ENCODE data around the gene WFDC1. TPM values are rescaled to one million over a fixed set of nuclear protein-coding genes. Genes with fewer than 3 reads are reported as not detected.

WFDC1 gene
- total RNA-seq, 4 donors from 2014 or later = 0.77 to 13.3 (median 5.7) TPM

DNA sequence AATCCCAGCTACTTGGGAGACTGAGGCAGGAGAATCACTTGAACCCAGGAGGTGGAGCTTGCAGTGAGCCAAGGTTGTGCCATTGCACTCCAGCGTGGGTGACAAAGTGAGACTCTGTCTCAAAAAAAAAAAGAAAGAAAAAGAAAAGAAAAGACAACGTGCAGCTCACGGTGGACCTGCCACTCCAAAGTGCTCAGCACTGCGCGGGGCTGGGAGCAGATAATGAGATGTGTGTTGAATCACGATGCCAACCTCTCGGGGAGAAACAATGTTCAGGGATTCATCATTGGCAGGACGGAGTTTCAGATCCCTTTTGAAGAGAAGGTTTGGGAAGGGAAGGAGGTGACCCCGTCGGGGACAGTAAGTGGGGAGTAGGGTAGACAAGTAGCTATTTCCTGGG, 19.2 kb downstream of the WFDC1 start:
- no peak for DNase-seq
- H3K36me3 ChIP-seq = no peaks in the 10 kb centered on the region
- intact Hi-C loops (cut with DNase I; ENCODE audit: low total_unique reads) = no loop called here
- H3K9me3 ChIP-seq = no peaks in the 10 kb centered on the region
- no peaks in the 10 kb centered on the region for H3K27me3 ChIP-seq
- H3K4me1 ChIP-seq = no peaks in the 10 kb centered on the region
- H3K27ac ChIP-seq = no peak overlapping the region
- TF ChIP-seq, protein P1, sequence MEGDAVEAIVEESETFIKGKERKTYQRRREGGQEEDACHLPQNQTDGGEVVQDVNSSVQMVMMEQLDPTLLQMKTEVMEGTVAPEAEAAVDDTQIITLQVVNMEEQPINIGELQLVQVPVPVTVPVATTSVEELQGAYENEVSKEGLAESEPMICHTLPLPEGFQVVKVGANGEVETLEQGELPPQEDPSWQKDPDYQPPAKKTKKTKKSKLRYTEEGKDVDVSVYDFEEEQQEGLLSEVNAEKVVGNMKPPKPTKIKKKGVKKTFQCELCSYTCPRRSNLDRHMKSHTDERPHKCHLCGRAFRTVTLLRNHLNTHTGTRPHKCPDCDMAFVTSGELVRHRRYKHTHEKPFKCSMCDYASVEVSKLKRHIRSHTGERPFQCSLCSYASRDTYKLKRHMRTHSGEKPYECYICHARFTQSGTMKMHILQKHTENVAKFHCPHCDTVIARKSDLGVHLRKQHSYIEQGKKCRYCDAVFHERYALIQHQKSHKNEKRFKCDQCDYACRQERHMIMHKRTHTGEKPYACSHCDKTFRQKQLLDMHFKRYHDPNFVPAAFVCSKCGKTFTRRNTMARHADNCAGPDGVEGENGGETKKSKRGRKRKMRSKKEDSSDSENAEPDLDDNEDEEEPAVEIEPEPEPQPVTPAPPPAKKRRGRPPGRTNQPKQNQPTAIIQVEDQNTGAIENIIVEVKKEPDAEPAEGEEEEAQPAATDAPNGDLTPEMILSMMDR (IDR thresholded peaks at IDR 0.05) = no peak
- TF ChIP-seq POLR2A (IDR thresholded peaks at IDR 0.05) = no peak
- no peak overlapping the region for H3K4me3 ChIP-seq

- H3K27me3 ChIP-seq = no peaks in the 10 kb centered on the region
- H3K4me1 ChIP-seq = no peaks in the 10 kb centered on the region
- H3K9me3 ChIP-seq = no peaks in the 10 kb centered on the region
- intact Hi-C loops (cut with DNase I; ENCODE audit: low total_unique reads) = no loop called here
- no peak overlapping the region for H3K4me3 ChIP-seq
- H3K36me3 ChIP-seq = no peaks in the 10 kb centered on the region
- no peak for DNase-seq
- TF ChIP-seq POLR2A (IDR thresholded peaks at IDR 0.05) = no peak
- TF ChIP-seq, protein P1 (IDR thresholded peaks at IDR 0.05) = no peak
- no peak overlapping the region for H3K27ac ChIP-seq
Observed at GRCh38 chr16:84314373-84314772, 19.7 kb downstream of the WFDC1 start.

- no peaks in the 10 kb centered on the region for H3K9me3 ChIP-seq
- no peaks in the 10 kb centered on the region for H3K4me1 ChIP-seq
- H3K4me3 ChIP-seq = no peak overlapping the region
- DNase-seq = no peak
- intact Hi-C loops (cut with DNase I; ENCODE audit: low total_unique reads) = no loop called here
- no peaks in the 10 kb centered on the region for H3K36me3 ChIP-seq
- H3K27ac ChIP-seq = no peak overlapping the region
- no peaks in the 10 kb centered on the region for H3K27me3 ChIP-seq
- no peak for TF ChIP-seq POLR2A (IDR thresholded peaks at IDR 0.05)
- TF ChIP-seq, protein P1 (IDR thresholded peaks at IDR 0.05) = no peak
Observed at GRCh38 chr16:84314814-84315213, 20.1 kb downstream of the WFDC1 start.

DNA sequence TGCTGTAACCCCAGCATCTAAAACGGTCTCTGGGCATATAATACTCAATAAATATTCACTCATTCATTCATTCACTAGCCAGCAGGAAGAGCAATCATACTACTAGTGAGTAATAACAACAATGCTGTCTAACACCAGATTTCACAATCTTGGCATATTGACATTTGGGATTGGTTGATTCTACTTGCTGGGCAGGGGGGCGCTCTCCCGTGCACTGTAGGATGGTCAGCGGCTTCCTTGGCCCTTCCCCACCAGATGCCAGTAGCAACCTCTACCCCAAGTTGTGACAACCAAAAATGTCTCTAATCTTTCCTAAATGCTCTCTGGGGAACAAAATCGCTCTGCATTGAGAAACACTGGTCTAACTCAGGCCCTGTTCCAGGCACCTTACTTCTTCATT, 20.7 kb downstream of the WFDC1 start:
- Histone ChIP-seq H3K27ac (no peak overlapping the region), H3K27me3 (no peaks in the 10 kb centered on the region), H3K4me1 (no peaks in the 10 kb centered on the region), H3K4me3 (no peak overlapping the region), H3K9me3 (no peaks in the 10 kb centered on the region), H3K36me3 (no peaks in the 10 kb centered on the region)
- TF ChIP-seq, protein P1 (IDR thresholded peaks at IDR 0.05) = no peak
- TF ChIP-seq POLR2A (IDR thresholded peaks at IDR 0.05) = no peak
- intact Hi-C loops (cut with DNase I; ENCODE audit: low total_unique reads) = no loop called here
- no peak for DNase-seq

GRCh38 chr16:84318091-84318975, 23.7 kb downstream of the WFDC1 start:
- TF ChIP-seq POLR2A (IDR thresholded peaks at IDR 0.05) = no peak
- TF ChIP-seq, protein P1 (IDR thresholded peaks at IDR 0.05) = no peak
- Histone ChIP-seq H3K4me3 (no peak overlapping the region), H3K27me3 (no peaks in the 10 kb centered on the region), H3K27ac (no peak overlapping the region), H3K4me1 (no peaks in the 10 kb centered on the region), H3K9me3 (no peaks in the 10 kb centered on the region), H3K36me3 (no peaks in the 10 kb centered on the region)
- no peak for DNase-seq
- intact Hi-C loops (cut with DNase I; ENCODE audit: low total_unique reads) = no loop called here

All from uterus (tissue), 4 donors.